ENCODE data around the gene HOXA7. TPM values are rescaled to one million over a fixed set of nuclear protein-coding genes. Genes with fewer than 3 reads are reported as not detected.
A peak's percentile ranks its signal among the peaks of the same experiment; 100 is the strongest.

Gene HOXA7
- polyA plus RNA-seq, 1 experiment, result 4.4 TPM

DNA sequence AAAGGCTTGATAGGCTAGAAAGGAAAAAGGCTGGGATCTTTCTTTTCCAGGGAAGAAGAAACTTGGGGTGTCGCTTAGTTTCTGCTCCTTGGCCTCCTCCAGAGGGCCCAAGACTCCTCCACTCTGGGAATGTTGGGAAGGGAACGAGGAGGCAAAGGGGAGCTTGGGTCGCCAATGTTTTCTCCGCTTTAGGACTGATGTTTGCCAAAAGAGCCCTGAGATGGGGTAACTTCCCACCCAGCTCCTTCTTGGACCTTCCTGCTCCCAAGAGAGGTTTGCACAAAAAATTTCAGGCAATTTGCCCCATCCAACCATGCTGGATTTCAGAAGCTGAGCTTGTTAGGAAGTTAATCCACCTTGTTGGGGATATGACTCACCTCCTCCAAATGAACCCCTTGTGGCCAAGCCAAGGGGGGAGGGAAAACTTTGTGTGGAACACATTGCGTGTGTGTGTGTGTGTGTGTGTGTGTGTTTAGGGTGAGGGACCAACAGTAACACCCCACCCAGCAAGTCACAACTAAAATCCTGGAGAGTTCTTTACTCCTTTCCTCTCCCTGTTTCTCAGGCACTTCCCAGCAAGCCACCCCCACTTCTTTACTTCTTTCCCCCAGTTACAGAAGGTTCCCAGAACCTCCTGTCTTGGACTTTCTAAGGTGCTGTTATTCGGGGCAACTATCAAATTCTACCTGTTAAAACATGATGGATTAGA lies 45.3 kb downstream of the HOXA7 start:
- H3K4me3 ChIP-seq (ENCODE audit: low read depth, low read length), result no peak overlapping the region; the same call in 1 of the 2 replicates
- POLR2A ChIA-PET, result no interaction called here
- peaks cover 2% of the 10 kb centered on the region; the same call in 1 of the 2 replicates for H3K36me3 ChIP-seq (ENCODE audit: control insufficient read depth, insufficient read depth, low read length)
- TF ChIP-seq, protein P1, sequence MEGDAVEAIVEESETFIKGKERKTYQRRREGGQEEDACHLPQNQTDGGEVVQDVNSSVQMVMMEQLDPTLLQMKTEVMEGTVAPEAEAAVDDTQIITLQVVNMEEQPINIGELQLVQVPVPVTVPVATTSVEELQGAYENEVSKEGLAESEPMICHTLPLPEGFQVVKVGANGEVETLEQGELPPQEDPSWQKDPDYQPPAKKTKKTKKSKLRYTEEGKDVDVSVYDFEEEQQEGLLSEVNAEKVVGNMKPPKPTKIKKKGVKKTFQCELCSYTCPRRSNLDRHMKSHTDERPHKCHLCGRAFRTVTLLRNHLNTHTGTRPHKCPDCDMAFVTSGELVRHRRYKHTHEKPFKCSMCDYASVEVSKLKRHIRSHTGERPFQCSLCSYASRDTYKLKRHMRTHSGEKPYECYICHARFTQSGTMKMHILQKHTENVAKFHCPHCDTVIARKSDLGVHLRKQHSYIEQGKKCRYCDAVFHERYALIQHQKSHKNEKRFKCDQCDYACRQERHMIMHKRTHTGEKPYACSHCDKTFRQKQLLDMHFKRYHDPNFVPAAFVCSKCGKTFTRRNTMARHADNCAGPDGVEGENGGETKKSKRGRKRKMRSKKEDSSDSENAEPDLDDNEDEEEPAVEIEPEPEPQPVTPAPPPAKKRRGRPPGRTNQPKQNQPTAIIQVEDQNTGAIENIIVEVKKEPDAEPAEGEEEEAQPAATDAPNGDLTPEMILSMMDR (IDR thresholded peaks at IDR 0.05; ENCODE audit: insufficient read depth, low read depth, low read length), result no peak
- H3K27me3 ChIP-seq (ENCODE audit: control insufficient read depth, insufficient read depth, low read length), result peaks cover 16% of the 10 kb centered on the region
- CTCF ChIA-PET, result interaction anchor here (1.0 to 1.4 kb wide), 2 partner anchors 15 to 39 kb away, joined by 3 to 6 read pairs; partner anchors contain the start of gene HOXA1
- DNase-seq (ENCODE audit: low read depth), result no peak

DNA sequence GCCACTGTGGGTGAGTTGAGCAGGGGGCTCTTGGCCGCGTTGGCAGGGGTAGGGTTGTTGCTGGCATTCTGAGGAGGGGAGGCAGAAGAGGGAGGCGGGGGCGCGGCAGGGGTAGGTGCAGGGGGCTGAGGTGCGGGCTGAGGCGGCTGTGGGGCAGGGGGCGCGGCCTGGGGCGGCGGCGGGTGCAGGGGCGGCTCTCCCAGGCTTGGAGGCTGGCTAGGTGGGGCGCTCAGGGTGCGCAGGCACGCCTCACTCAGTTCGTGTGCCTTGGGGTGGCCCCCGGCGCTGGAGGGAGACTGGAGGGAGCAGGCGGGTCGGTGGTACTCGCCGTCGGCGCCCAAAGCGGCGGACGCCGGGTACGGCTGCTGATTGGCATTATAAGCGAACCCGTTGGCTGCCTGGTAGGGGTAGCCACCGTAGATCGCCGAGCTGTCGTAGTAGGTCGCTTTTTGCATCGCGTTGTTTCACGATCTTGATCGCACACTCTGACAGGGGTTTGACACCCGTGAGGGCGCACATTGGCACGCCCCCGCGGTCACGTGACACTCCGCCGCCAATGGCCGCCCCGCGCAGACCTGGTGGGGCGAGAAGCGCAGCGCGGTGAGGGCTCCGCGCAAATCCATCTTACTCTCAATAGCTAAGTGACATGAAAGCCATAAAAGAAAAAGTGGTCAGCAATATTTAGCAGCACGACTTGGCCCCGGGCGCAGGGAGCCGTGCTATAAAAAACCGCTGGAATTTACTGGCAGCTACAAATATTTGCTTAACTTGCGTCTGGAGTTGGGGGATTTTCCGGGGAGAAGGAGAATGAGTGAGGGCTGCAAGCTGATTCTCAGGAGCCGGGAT lies 46.1 kb downstream of the HOXA7 start:
- Histone ChIP-seq H3K4me3 (ENCODE audit: low read depth, low read length) (peak overlapping the region; percentile 17), H3K36me3 (ENCODE audit: control insufficient read depth, insufficient read depth, low read length) (peaks cover 2% of the 10 kb centered on the region; the same call in 1 of the 2 replicates), H3K27me3 (ENCODE audit: control insufficient read depth, insufficient read depth, low read length) (peaks cover 17% of the 10 kb centered on the region)
- CTCF ChIA-PET, result interaction anchor here (1.0 to 1.4 kb wide), 2 partner anchors 14 to 40 kb away, joined by 3 to 6 read pairs; partner anchors contain the start of gene HOXA1
- POLR2A ChIA-PET, result no interaction called here
- TF ChIP-seq, protein P1 (IDR thresholded peaks at IDR 0.05; ENCODE audit: insufficient read depth, low read depth, low read length), result no peak
- DNase-seq (ENCODE audit: low read depth), result peak; percentile 56

DNA sequence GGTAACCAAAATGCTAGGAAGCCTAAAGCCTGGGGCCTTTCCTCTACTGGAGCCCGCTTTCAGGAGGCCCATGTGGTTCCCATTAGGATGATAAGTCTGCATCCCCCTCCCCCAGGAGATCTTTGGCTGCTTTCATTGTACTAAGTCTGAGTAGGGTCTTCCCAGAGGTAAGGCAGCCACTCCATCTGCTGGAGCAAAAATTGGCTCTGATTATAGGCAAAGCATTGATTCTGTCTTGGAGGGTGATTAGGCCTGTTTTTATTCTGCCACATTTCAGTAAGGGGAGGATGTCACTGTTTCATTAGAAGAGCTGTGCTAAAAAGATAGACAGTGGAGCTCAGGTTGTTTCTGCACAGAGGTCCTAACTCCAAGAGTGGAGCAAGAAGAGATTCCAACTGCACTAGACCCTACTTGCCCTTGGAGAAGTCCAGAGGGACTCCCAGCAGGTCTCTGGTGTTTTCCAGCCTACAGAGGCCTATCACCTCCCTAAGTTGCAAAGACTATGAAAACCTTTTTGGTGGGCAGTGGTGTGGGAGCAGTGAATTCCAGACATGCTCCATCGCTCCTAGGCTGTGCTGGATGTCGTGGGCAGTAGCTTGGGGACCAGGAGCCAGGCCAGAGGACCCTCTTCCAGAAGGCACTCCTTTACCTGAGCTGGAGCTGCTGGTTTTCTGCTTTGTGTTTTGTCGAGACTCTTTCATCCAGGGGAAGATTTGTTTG lies 46.8 kb downstream of the HOXA7 start:
- POLR2A ChIA-PET, result no interaction called here
- H3K4me3 ChIP-seq (ENCODE audit: low read depth, low read length), result no peak overlapping the region

DNA sequence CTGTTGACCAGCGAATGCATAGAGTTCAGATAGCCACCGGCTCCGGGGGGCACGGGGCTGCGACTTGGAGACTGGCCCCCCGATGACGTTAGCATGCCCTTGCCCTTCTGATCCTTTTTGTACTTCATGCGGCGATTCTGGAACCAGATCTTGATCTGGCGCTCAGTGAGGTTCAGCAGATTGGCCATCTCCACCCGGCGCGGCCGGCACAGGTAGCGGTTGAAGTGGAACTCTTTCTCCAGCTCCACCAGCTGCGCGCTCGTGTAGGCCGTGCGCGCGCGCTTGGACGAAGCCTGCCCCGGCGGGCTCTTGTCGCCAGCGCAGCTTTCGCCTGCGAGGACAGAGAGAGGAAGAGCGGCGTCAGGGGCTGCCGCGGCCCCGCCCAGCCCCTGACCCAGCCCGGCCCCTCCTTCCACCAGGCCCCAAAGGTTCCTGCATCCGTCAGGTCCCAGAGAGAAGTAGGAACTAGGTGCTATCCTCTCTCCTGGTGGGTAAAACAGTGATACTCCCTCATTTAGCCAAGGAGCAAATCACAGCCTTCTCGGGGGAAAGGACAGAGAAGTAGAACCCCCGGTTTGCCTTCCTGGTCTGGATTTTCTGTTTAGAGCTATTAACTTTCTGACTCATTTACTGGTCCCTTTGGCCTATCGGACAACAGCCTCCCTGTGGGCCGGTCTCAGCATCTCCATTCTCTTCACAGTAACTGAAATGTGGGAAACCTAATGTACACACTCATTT lies 47.9 kb downstream of the HOXA7 start:
- Histone ChIP-seq H3K4me3 (ENCODE audit: low read depth, low read length) (no peak overlapping the region), H3K27me3 (ENCODE audit: control insufficient read depth, insufficient read depth, low read length) (peaks cover 14% of the 10 kb centered on the region), H3K36me3 (ENCODE audit: control insufficient read depth, insufficient read depth, low read length) (peaks cover 2% of the 10 kb centered on the region; the same call in 1 of the 2 replicates)
- no peak for DNase-seq (ENCODE audit: low read depth)
- TF ChIP-seq, protein P1 (IDR thresholded peaks at IDR 0.05; ENCODE audit: insufficient read depth, low read depth, low read length), result no peak
- ChIA-PET POLR2A (no interaction called here), CTCF (interaction anchor here (0.6 to 1.2 kb wide), 3 partner anchors 12 to 49 kb away, joined by 3 to 4 read pairs (median 4); partner anchors contain the start of gene HOXA5)

More for the DNA sequence above, 46.8 kb downstream of the HOXA7 start:
- CTCF ChIA-PET, result interaction anchor here (0.8 to 1.2 kb wide), 2 partner anchors 13 to 34 kb away, joined by 3 to 4 read pairs; partner anchors contain the start of gene HOXA5
- Histone ChIP-seq H3K36me3 (ENCODE audit: control insufficient read depth, insufficient read depth, low read length) (peaks cover 2% of the 10 kb centered on the region; the same call in 1 of the 2 replicates), H3K27me3 (ENCODE audit: control insufficient read depth, insufficient read depth, low read length) (peaks cover 15% of the 10 kb centered on the region)
- TF ChIP-seq, protein P1 (IDR thresholded peaks at IDR 0.05; ENCODE audit: insufficient read depth, low read depth, low read length), result no peak
- no peak for DNase-seq (ENCODE audit: low read depth)
